PC-3 (cell line): ENCODE data around the gene TRAF3.

ENCODE experiments used
- CTCF ChIP-seq: fragments of 300-600 bp; sonication (generic); conservative IDR thresholded peaks from 2 replicates; pipeline ENCODE4 v1.5.1; 2017; ENCODE audit warnings: antibody characterized with exemption, low read depth, mild to moderate bottlenecking, low read length
- EZH2phosphoT487 ChIP-seq: fragments of 300-600 bp; sonication (generic); IDR thresholded peaks from 2 replicates; pipeline ENCODE4 v1.6.1; 2018; ENCODE audit warnings: mild to moderate bottlenecking, antibody characterized with exemption, low read length, borderline replicate concordance

- TF ChIP-seq CTCF (no peak), EZH2phosphoT487 (no peak)
These were observed 50.9 kb downstream of the TRAF3 start for GRCh38 chr14:102828151-102828550.
